HepG2 (cell line): ENCODE measurements around the gene CMIP. TPM values are rescaled to one million over a fixed set of nuclear protein-coding genes. Genes with fewer than 3 reads are reported as not detected.

Experiments used
- DZIP1 ChIP-seq: sonication (generic); formaldehyde crosslinking; IDR thresholded peaks from 2 replicates; pipeline ENCODE4 v1.5.0; 2020; ENCODE audit warnings: mild to moderate bottlenecking, missing genetic modification reagents
- GLMP ChIP-seq: sonication (generic); formaldehyde crosslinking; IDR thresholded peaks from 2 replicates; pipeline ENCODE4 v1.9.0; 2021; ENCODE audit warnings: missing genetic modification reagents, mild to moderate bottlenecking, borderline replicate concordance
- HBP1 ChIP-seq: IDR thresholded peaks from 2 replicates; pipeline ENCODE4 v1.6.1; 2016; ENCODE audit warnings: low read depth, control low read depth
- MTF1 ChIP-seq: sonication (generic); formaldehyde crosslinking; IDR thresholded peaks from 2 replicates; pipeline ENCODE4 v1.5.0; 2020; ENCODE audit warnings: missing genetic modification reagents
- NFKBIZ ChIP-seq: IDR thresholded peaks from 2 replicates; pipeline ENCODE4 v1.6.1; 2018; ENCODE audit warnings: missing genetic modification reagents, missing compliant biosample characterization
- NR2F2 ChIP-seq: IDR thresholded peaks from 2 replicates; pipeline ENCODE4 v1.6.1; 2012; ENCODE audit warnings: low read depth, inconsistent platforms, borderline replicate concordance
- POLR2AphosphoS5 ChIP-seq: IDR thresholded peaks from 2 replicates; pipeline ENCODE4 v1.6.1; 2012; ENCODE audit warnings: low read depth, low read length
- POLR2G ChIP-seq: fragments of 200-400 bp; formaldehyde crosslinking; IDR thresholded peaks from 2 replicates; pipeline ENCODE4 v1.6.1; 2018; ENCODE audit warnings: mild to moderate bottlenecking, low read depth, low read length, moderate library complexity
- SIN3A ChIP-seq: IDR thresholded peaks from 2 replicates; pipeline ENCODE4 v1.6.1; 2011; ENCODE audit warnings: low read depth, mild to moderate bottlenecking, control low read depth, low read length, borderline replicate concordance
- SKIL ChIP-seq: sonication (generic); formaldehyde crosslinking; IDR thresholded peaks from 2 replicates; pipeline ENCODE4 v1.8.0; 2022; ENCODE audit warnings: missing genetic modification reagents, mild to moderate bottlenecking, moderate library complexity, borderline replicate concordance
- SSRP1 ChIP-seq: IDR thresholded peaks from 2 replicates; pipeline ENCODE4 v1.6.1; 2016; ENCODE audit warnings: control low read depth
- ZMYM2 ChIP-seq: sonication (generic); formaldehyde crosslinking; IDR thresholded peaks from 2 replicates; pipeline ENCODE4 v1.8.0; 2022; ENCODE audit warnings: mild to moderate bottlenecking, missing genetic modification reagents
- ZNF326 ChIP-seq: sonication (generic); formaldehyde crosslinking; IDR thresholded peaks from 2 replicates; pipeline ENCODE4 v1.4.0; 2020; ENCODE audit warnings: missing genetic modification reagents, borderline replicate concordance
- ZNF451 ChIP-seq: sonication (generic); formaldehyde crosslinking; IDR thresholded peaks from 2 replicates; pipeline ENCODE4 v1.5.0; 2020; ENCODE audit warnings: mild to moderate bottlenecking, missing genetic modification reagents
- ZNF510 ChIP-seq: sonication (generic); formaldehyde crosslinking; IDR thresholded peaks from 2 replicates; pipeline ENCODE4 v1.4.0; 2020; ENCODE audit warnings: low read depth, mild to moderate bottlenecking, missing genetic modification reagents
- ZNF770 ChIP-seq: sonication (generic); formaldehyde crosslinking; IDR thresholded peaks from 2 replicates; pipeline ENCODE4 v1.5.0; 2020; ENCODE audit warnings: mild to moderate bottlenecking, missing genetic modification reagents
- polyA plus RNA-seq, 8 experiments: library from polyadenylated mRNA; depleted of rRNA in 3 of 8; stranded (reverse) in 7 of 8; unstranded in 1 of 8; fragments of >200 nt; fragmentation: Illumina TruSeq in 4 of 8; extraction: Trizol in 4 of 8; gene quantifications; 2 replicates each; pipeline versions ENCODE4 v1.2.1 to v1.2.3, GENCODE V29; 2011 to 2016; ENCODE audit warnings: low read depth in 4 of 8, missing spikeins in 1 of 8, mixed read lengths in 1 of 8; ENCODE audit not compliant: insufficient read depth in 1 of 8
- total RNA-seq, 5 experiments: library from RNA; depleted of rRNA; stranded (reverse); fragments of >200 nt; fragmentation: Illumina TruSeq; extraction: Trizol; gene quantifications; 2 replicates each; pipeline ENCODE4 v1.2.3, GENCODE V29; 2016; ENCODE audit warnings: low read depth in 1 of 5

The CMIP gene
- total and polyA plus RNA-seq, 2 of the 13 experiments (the other 11 are each of a cell fraction or from before 2014, with no cell fraction given), result 10.9 to 18.1 TPM

GRCh38 chr16:81745704-81746558, 301.3 kb downstream of the CMIP start (continued):
- peak; percentile 82 for TF ChIP-seq POLR2G
- no peak for TF ChIP-seq ZNF326 (CRISPR knock-in tag)
- no peak for TF ChIP-seq MTF1
- TF ChIP-seq SIN3A, result no peak
- no peak for TF ChIP-seq ZNF770
- TF ChIP-seq SSRP1 (CRISPR knock-in tag), result no peak
- TF ChIP-seq SKIL (CRISPR knock-in tag), result no peak
- no peak for TF ChIP-seq ZMYM2 (CRISPR knock-in tag)
- TF ChIP-seq GLMP (CRISPR knock-in tag), result no peak
- 0 out of 2 replicates have a peak, but pooled peaks have one; percentile 36 for TF ChIP-seq HBP1
- no peak for TF ChIP-seq ZNF510 (CRISPR knock-in tag)
- no peak for TF ChIP-seq DZIP1 (CRISPR knock-in tag)
- peak; percentile 65 for TF ChIP-seq POLR2AphosphoS5
- no peak for TF ChIP-seq NR2F2
- TF ChIP-seq NFKBIZ (CRISPR knock-in tag), result no peak; the same call in 1 of the 2 replicates
- TF ChIP-seq ZNF451 (CRISPR knock-in tag), result no peak
